GM12891 (cell line): ENCODE measurements around the gene SLC22A12.
"Not testable (repeated sequence)": the region's sequence is repeated elsewhere in the genome, so short reads cannot be mapped to it uniquely, and the experiment has no call there.

Experiments
- POLR2A ChIP-seq: IDR thresholded peaks from 2 replicates; pipeline ENCODE4 v1.6.1; 2011; ENCODE audit warnings: low read depth, low read length, control low read depth
- POLR2AphosphoS5 ChIP-seq: IDR thresholded peaks from 2 replicates; pipeline ENCODE4 v1.6.1; 2011; ENCODE audit warnings: low read depth, low read length, control low read depth

DNA sequence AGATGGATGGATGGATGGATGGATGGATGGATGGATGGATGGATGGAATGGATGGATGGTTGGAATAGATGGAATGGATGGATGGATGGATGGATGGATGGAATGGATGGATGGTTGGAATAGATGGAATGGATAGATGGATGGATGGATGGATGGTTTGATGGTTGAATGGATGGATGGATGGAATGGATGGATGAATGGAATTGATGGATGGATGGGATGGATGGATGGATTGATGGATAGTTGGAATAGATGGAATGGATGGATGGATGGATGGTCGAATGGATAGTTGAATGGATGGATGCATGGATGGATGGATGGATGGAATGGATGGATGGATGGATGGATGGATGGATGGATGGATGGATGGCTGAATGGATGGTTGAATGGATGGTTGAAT is 4.9 kb downstream of the SLC22A12 start:
- not testable (repeated sequence) for TF ChIP-seq POLR2AphosphoS5, POLR2A
